HG03432 (cell line): ENCODE measurements around the gene ESR1.
A peak's percentile ranks its signal among the peaks of the same experiment; 100 is the strongest.

Experiments used
- ATAC-seq: cut with Tn5 transposase; IDR thresholded peaks from one replicate; pipeline ENCODE4 v1.9.1; 2021; ENCODE audit warnings: mild to moderate bottlenecking, moderate library complexity; ENCODE audit not compliant: unreplicated experiment

Gene ESR1

GRCh38 chr6:152089992-152090391 lies 282.5 kb downstream of the ESR1 start:
- ATAC-seq, result no peak

DNA sequence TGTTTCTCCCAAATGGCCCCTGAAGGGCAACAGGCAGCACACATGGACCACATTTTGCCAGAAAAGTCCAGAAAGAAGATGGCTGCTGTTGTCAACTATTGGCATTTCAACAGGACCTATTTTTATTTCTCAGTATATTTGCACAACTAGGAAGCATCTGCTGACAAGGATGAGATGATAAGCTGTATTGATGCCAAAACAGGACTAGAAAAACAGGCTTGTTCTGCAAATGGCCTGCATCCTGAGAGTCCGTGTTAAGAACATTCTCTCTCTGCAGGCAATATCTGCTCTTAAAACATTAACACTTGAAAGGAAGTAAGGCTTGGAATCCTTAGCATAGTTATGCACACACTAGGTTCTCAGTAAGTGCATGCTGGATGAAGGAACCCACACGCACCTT lies 283.7 kb downstream of the ESR1 start:
- ATAC-seq, result no peak

DNA sequence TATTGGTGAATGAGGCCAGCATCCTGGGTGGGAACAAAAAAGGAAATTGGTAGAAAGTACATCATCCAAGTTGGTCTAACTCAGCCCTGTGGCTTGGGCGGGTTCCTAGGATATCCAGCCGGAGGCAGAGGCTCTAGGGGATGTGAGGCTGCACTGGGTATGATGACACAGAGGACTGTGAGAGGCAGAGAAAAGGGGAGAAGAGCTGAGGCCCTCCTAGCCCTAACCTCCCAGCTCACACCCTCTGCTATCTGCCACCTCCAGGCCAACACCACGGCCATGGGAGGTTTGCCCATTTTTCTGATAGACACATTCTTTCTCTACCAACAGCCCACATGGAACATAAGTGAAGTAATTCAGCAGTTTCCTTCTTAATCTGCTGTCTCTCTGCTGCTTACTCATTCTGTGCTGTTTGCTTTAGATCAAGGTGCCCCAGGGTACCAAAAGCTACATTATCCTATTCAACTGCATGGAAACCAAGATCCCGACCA lies 284.4 kb downstream of the ESR1 start:
- no peak for ATAC-seq

GRCh38 chr6:152093711-152094110 lies 286.2 kb downstream of the ESR1 start:
- no peak for ATAC-seq

GRCh38 chr6:152094276-152094675 lies 286.8 kb downstream of the ESR1 start:
- no peak for ATAC-seq

GRCh38 chr6:152094992-152095592 lies 287.6 kb downstream of the ESR1 start:
- ATAC-seq, result no peak

DNA sequence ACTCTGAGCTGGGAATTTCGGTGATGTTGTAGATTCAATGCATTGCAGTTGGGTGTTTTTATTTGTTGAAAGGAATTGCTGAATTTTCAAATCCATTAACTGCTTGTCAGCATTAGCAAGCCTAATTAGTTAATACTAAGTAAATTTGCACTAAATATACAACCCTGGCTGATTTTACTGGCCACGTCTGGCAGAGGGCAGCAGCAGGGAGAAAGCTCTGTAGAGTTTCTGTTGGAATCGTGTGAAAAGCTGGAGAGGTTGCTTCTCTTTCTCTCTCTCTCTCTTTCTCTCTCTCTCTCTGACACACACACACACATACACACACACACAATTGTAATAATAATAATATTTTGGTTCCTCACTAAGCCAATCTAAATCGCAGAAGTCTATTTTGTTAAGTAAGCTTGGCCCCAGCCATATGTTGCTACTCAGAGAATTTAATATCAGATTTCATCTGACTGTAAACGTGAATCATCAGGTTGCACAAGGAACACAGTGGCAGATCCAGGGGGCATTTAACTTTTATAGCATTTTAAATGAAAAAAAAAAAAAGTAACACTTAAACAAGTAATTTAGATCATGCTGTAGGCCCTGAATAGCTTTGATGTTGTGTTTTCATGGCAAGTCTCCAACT lies 289.5 kb downstream of the ESR1 start:
- no peak for ATAC-seq

- ATAC-seq, result no peak
Measured at GRCh38 chr6:152098683-152099082, 291.2 kb downstream of the ESR1 start.

DNA sequence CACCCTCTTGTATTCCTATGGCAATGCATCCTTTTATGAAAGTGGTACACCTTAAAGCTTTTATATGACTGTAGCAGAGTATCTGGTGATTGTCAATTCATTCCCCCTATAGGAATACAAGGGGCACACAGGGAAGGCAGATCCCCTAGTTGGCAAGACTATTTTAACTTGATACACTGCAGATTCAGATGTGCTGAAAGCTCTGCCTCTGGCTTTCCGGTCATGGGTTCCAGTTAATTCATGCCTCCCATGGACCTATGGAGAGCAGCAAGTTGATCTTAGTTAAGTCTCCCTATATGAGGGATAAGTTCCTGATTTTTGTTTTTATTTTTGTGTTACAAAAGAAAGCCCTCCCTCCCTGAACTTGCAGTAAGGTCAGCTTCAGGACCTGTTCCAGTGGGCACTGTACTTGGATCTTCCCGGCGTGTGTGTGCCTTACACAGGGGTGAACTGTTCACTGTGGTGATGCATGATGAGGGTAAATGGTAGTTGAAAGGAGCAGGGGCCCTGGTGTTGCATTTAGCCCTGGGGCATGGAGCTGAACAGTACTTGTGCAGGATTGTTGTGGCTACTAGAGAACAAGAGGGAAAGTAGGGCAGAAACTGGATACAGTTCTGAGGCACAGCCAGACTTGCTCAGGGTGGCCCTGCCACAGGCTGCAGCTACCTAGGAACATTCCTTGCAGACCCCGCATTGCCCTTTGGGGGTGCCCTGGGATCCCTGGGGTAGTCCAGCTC lies 292.1 kb downstream of the ESR1 start:
- no peak for ATAC-seq

- ATAC-seq, result no peak
Measured at GRCh38 chr6:152100183-152100618, 292.7 kb downstream of the ESR1 start.

DNA sequence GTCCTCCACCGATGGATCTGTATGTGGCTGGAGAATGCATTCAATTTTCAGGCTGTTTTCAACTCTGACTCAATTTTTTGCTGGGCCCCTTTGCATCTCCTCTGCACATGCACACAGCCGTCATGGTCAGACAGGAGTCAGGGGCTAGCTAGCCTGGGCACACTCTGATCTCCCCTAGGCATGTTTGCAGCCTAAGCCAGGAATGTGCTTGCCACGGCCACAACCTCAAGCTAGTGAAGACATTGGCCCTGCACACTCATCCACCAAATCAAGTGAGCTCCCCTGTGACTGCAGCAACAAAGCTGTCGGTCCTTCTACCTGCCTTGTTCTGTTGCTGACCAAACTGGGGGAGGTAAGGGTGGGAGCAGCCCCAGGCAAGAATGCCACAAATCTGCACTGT lies 300.5 kb downstream of the ESR1 start:
- ATAC-seq, result no peak

DNA sequence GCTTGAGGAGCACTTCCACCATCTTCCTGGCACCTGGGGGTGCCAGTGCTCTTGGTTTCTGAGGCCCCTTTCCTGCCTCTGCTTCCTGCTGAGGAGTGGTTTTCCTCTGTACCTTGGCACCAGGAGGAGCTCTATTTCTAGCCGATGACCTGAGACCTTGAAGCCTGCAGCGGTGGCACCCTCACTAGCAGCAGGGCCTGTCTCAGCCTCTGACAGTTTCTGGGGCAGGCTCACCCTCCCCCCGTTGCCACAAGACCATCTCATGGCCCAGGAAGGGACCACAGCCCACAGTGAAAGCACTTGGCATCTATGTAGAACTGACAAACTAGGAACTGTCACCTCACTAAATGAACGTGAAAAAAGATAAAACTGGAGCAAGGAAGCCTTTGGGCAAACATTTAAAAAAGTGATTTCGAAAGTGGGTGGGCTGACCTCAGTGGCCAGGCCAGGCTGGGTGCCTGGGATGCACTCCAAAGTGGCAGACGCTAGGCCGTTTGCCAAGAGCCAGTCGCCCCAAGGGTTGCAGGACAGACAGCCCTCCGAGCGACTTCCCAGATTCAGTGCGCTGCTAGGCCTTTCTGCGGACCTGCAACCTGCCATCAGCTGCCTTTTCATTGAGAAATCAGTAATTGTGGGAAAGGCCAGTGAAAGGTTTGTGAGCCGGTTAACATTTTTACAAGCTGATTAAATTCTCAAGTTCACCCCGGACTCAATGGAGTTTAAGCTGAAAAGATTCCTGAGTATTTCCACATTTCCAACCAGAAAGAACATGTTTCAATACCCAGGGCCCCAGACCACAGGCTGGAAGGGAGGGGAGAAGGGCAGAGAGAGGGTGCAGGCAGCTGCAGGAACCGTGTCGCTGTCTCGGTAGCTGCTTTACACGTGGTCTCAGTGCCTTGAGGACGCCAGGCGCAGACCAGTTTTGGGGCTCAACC lies 303.7 kb downstream of the ESR1 start:
- ATAC-seq, result no peak

- ATAC-seq, result no peak
Measured at GRCh38 chr6:152112491-152113261, 305.2 kb downstream of the ESR1 start.

DNA sequence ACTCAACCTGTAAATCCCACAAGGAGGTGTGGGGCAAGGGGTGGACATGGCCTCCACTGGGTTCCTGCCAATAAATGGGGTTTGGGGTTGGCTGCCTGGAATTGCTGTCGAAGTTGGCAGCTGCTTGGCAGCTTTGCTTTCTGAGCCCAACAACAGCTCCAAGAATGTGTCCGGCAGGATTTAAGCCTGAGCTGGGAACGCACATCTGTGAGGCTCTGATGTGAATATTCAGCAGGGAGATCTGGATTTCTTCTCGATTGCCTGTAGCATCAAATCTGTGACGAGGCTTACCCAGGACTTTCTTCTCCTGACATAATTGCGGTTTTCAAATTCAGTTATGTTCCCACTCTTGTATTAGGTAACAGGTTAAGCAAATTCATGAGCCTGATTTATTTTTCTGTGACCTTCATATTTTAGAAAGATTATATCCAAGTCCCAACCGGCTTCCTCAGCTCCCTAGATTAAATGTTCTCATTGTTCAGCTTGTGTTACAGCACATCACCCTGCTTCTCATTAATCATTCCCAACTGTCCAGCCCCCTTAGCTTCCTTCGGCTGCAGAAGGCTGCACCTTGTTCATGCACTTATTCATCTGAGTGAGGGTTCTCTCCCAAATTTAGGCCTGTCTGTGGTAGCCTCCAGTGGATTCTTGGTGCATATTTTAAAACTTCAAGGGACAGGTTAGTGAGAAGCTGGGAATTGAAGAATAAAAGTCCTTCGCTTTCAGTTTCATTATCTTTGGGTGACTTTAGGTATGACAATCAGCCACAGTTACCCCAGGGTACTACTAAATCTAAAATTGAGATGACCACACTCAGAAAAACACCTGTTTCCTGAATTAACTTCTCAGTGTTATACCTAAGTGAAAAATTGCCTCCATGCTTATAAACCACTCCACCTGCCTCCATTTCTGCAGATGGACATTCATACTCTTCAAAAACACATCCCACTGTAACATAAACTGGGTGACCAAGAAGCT lies 310.0 kb downstream of the ESR1 start:
- ATAC-seq, result peak; percentile 81

- ATAC-seq, result no peak
Measured at GRCh38 chr6:152118224-152118623, 310.7 kb downstream of the ESR1 start.

DNA sequence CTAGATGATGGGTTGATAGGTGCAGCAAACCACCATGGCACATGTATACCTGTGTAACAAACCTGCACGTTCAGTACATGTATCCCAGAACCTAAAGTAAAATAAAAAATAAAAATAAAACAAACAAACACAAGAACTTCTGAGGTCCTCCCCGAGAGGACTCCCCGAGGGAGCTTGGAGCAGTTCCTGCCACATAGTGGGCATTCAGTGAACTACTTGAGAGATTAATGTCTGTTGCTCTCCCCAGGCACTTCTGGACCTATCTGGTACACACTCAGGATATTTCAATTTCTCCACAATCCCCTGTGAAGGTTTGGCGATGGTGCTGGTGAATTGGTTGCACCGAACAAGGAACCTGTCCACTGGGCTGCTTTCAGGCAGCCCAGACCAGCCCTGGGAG lies 311.2 kb downstream of the ESR1 start:
- no peak for ATAC-seq

- ATAC-seq, result no peak
Measured at GRCh38 chr6:152119831-152120230, 312.3 kb downstream of the ESR1 start.

DNA sequence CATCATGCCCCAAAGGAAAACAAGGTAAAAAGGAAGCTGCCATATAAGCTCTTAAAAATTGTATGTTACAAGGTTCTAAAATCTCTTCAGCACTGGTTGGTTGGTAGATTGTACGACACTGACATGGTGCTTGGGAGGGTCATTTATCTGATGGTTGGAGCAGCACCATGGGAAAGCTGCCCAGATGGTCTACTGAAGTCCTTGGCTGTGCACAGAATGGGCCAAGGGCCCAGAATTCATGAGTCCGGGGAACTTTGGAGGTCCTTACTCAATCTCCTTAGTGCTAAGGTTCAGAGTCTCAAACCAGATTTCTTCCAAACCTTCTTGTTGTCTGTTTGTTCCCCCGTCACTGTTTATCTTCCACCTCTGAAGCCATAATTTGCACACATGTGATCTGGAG lies 314.4 kb downstream of the ESR1 start:
- ATAC-seq, result no peak

GRCh38 chr6:152122434-152122833 lies 315.0 kb downstream of the ESR1 start:
- ATAC-seq, result no peak
